HG03175 (cell line): Measurements from ENCODE around the gene SLC12A8.

Experiments
- ATAC-seq: cut with Tn5 transposase; IDR thresholded peaks from one replicate; pipeline ENCODE4 v1.9.1; 2021; ENCODE audit warnings: mild to moderate bottlenecking, moderate library complexity; ENCODE audit not compliant: unreplicated experiment

The SLC12A8 gene

GRCh38 chr3:125080077-125080476, 132.5 kb downstream of the SLC12A8 start:
- no peak for ATAC-seq

GRCh38 chr3:125079675-125080045, 132.9 kb downstream of the SLC12A8 start:
- ATAC-seq: no peak

GRCh38 chr3:125078951-125079674, 133.4 kb downstream of the SLC12A8 start:
- no peak for ATAC-seq

- ATAC-seq: no peak
Observed at GRCh38 chr3:125077864-125078263, 134.7 kb downstream of the SLC12A8 start.

GRCh38 chr3:125076464-125076863, 136.1 kb downstream of the SLC12A8 start:
- ATAC-seq: no peak

- ATAC-seq: no peak
Observed at GRCh38 chr3:125075738-125076137, 136.8 kb downstream of the SLC12A8 start.

- no peak for ATAC-seq
Observed at GRCh38 chr3:125073390-125073905, 139.1 kb downstream of the SLC12A8 start.

GRCh38 chr3:125072749-125073389, 139.7 kb downstream of the SLC12A8 start:
- ATAC-seq: no peak

GRCh38 chr3:125072301-125072700, 140.2 kb downstream of the SLC12A8 start:
- no peak for ATAC-seq

GRCh38 chr3:125069968-125070745, 142.4 kb downstream of the SLC12A8 start:
- ATAC-seq: no peak

GRCh38 chr3:125069452-125069851, 143.1 kb downstream of the SLC12A8 start:
- ATAC-seq: no peak

- ATAC-seq: no peak
Observed at GRCh38 chr3:125068265-125068664, 144.3 kb downstream of the SLC12A8 start.

GRCh38 chr3:125067225-125067624, 145.3 kb downstream of the SLC12A8 start:
- ATAC-seq: no peak

GRCh38 chr3:125062904-125063618, 149.5 kb downstream of the SLC12A8 start:
- no peak for ATAC-seq

- no peak for ATAC-seq
Observed at GRCh38 chr3:125061646-125062045, 150.9 kb downstream of the SLC12A8 start.

- ATAC-seq: no peak
Observed at GRCh38 chr3:125061170-125061569, 151.4 kb downstream of the SLC12A8 start.

- no peak for ATAC-seq
Observed at GRCh38 chr3:125059488-125060245, 152.9 kb downstream of the SLC12A8 start.

- ATAC-seq: no peak
Observed at GRCh38 chr3:125058959-125059358, 153.6 kb downstream of the SLC12A8 start.

GRCh38 chr3:125058529-125058928, 154.0 kb downstream of the SLC12A8 start:
- no peak for ATAC-seq

GRCh38 chr3:125057186-125057850, 155.2 kb downstream of the SLC12A8 start:
- ATAC-seq: no peak
